GM19043 (cell line): ENCODE data around the gene ZFR.
A peak's percentile ranks its signal among the peaks of the same experiment; 100 is the strongest.
"Not testable (repeated sequence)": the region's sequence is repeated elsewhere in the genome, so short reads cannot be mapped to it uniquely, and the experiment has no call there.

Experiments
- ATAC-seq: cut with Tn5 transposase; IDR thresholded peaks from one replicate; pipeline ENCODE4 v1.9.1; 2021; ENCODE audit warnings: low read depth; ENCODE audit not compliant: unreplicated experiment

The ZFR gene

DNA sequence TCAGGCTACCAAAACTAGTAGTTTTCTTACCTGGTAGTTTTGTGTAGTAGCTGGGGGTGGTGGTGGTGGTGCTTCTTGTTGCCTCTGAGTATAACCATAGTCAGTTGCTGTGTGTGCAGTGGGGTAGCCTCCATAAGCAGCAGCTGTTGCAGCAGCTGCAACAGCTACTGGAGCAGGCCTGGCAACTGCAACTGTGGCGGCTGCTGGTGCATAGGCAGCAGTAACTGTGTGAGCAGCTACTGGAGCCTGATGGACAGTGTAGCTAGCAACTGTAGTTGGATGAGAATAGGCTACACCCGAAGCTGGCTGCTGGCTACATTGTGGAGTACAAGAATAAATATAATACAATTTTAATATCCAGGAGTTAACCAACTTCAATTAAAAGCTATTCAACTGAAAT lies 24.7 kb downstream of the ZFR start:
- ATAC-seq, result no peak

DNA sequence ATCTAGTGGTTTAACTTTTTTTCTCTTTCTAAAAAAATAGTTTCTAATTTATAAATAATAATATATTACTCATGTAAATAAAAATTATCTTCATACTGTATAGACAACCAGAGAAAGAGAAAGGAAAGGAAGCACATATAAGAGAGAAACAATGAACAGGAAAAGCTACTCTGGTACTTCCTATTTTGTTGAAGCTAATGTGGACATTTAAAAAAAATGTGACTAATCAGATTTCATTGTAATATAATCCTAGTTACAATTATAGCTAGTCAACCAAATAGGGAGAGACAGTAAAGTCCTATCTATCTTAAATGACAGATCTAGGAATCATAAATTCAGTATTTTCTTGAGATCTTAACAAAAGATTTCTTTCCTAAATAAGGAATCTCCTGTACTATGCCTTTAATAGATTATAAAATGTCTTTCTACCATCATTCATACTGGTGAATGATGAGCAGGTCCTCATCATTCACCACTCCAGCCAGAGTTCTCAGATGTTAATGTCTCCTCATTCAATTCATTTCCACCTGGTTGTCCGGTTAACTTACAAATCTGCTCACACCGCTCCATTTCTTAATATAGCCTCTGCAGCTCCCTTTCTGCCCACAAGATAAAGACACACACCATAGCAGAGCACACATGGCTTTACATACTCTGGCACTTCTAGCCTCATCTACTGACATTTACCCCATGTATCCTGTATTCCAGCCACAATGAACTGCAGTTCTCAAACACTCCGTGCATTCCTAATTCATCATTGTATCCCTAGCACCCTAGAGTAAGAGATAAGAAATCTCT lies 30.9 kb downstream of the ZFR start:
- ATAC-seq, result no peak

DNA sequence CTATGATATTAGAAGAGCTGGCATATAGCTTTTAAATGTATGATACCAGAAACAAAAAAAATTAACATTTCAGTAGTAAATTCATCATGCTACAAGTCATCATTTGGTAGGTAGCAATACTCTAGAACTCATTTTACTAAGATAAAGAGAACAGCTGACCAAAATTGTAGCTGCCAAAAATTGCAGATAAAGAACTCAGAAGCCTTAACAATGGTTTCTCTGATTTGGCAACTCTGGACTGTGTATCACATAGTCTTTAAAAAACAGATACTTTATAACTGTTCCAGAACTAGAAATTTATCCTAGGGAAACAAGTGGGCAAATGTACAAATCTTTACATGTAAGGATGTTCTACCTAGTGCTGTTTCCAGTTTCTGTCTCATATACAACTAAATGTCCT lies 33.9 kb downstream of the ZFR start:
- no peak for ATAC-seq

- ATAC-seq, result no peak
Observed at GRCh38 chr5:32406650-32407049, 37.9 kb downstream of the ZFR start.

GRCh38 chr5:32405507-32405906 lies 39.0 kb downstream of the ZFR start:
- ATAC-seq, result no peak

DNA sequence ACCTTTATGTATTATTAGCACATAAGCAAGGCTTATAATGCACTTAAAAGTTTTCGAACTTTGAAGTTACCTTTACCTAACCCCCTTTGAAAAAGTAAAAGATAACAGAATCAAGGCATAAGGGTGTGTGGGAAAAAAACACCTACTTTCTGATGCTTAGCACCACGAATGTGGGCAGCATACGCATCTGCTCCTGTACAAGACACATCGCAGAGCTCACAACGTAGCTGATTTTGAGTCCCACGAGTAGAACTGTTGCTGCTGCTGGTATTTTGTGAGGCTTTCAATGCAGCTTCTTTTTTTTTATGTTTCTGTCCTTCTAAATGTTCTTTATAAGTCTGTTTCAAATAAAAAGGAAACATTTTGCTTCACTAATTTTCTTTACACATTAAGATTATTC lies 40.8 kb downstream of the ZFR start:
- no peak for ATAC-seq

DNA sequence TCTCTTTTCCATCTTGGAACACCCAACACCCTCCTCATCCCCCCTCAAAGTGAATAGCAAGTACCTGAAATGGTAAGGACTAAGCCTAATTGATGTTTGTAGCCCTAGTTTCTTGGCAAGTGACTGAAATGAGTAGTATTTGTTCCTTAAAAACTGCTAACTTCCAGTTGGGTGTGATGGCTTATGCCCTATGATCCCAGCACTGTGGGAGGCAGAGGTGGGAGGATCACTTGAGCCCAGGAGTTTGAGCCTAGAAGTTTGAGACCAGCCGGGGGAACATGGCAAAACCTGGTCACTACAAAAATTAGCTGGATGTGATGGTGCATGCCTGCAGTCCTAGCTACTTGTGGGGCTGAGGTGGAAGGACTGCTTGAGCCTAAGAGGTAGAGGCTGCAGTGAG lies 44.1 kb downstream of the ZFR start:
- no peak for ATAC-seq

DNA sequence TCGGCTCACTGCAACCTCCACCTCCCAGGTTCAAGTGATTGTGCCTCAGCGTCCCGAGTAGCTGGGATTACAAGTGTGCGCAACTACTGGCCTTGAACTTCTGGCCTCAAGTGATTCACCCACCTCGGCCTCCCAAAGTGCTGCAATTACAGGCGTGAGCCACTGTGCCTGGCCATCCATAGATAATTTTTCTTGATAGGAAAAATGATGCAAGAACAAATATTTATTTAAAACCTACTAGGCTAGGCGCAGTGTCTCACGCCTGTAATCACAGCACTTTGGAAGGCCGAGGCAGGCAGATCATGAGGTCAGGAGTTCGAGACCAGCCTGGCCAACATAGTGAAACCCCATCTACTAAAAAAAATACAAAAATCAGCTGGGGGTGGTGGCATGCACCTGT lies 45.8 kb downstream of the ZFR start:
- not testable (repeated sequence) for ATAC-seq

DNA sequence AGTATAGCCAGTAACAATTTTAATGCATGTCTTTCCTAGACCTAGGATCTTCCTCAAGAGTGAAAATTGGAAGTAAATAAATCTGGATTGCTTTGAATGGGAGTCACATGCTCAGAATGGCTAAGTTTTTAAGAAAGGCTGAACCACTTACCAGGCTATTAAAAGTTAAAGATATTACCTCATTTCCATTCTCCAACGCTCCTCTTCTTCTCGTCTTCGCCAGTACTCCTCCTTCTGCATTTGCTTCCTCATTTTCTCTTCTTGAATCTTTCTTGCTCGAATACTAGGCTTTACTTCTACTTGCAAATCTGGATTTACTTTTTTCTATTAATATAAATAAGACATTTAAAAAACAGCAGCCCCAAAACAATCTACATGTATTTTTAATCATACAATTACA lies 49.6 kb downstream of the ZFR start:
- no peak for ATAC-seq

DNA sequence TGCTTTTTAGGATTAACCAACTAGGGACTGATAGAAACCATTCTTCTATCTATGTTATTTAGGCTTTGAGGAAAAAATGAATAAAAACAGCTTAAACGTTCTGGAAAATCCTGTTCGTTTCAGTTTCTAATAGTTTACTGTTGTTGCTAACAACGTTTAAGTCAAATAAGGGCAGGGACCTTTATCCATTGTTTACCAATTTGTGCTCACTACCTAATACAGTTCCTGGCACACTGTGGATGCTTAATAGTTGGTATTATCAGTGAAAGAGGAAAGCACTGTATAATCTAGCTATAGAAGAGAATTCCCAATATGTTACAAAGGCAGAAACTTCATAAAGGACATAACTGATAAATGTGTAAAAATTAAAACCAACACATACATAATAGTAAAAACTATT lies 52.5 kb downstream of the ZFR start:
- ATAC-seq, result no peak

- ATAC-seq, result no peak
Observed at GRCh38 chr5:32390819-32391591, 53.5 kb downstream of the ZFR start.

DNA sequence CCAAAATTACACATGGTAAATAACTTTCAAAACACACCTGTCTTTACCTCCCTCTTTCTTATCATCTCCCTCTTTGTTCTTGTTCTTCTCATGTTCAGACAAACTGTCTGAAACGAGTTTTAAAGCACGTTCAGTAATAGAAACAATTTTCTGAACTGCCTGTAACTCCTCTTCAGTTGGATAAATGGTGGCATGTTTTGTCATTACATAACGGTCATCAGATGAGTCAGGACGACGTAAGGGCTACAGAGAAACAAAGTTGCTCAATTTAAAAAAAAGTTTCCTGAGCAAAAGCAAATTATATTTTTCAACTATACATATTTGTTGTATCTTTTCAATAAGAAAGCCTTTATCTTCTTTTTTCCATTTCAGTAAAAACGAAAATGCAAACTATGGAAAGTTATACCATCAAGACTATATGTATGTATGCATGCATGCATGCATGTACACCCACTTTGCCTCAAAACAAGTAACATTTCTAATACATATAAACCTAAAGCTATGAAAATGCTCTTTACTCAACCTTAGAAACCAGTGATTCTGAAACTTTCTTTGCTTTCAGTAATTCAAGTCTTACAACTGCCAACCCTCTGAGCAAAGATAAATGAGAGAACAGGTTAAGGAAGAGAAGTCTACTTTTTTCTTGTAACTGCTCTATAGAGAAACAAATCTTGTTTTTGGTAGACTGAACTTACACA lies 56.0 kb downstream of the ZFR start:
- no peak for ATAC-seq

DNA sequence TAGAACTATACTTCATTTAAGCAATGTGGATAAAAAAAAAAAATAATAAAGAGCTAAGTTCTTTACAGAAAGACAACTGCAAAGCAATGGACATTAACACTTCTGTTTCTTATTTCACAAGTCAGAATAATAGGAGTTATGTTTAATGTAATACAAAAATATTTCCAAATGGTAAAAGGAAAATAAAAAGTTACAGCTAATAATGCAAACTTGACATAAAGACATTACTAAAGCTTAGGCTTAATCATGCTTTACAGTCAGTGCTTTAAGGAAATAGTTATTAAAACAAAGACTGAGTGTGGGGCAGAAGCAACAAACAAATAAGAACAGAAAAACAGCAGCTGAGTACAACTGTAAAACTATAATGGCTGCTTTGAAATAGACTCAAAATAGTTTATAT lies 56.7 kb downstream of the ZFR start:
- no peak for ATAC-seq

GRCh38 chr5:32387211-32387610 lies 57.3 kb downstream of the ZFR start:
- ATAC-seq, result no peak

DNA sequence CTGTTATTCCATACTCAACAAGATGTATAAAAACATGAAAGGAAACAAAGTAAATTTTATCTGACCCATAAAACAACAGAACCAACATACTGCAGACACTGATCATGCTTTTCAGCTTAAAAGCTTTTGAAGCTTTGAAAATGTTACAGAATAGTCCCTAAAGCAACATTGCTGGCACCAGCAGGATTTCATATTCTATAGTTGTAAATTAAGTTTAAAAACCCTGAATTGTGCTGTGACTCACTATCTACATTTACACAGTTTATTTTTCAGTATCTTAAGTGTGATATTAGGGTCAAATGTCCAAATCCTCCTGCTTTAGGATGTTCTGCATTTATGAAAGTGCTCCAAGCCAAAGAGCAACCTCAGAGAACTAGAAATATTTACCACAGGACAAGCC lies 59.9 kb downstream of the ZFR start:
- no peak for ATAC-seq

- no peak for ATAC-seq
Observed at GRCh38 chr5:32383586-32383985, 61.0 kb downstream of the ZFR start.

DNA sequence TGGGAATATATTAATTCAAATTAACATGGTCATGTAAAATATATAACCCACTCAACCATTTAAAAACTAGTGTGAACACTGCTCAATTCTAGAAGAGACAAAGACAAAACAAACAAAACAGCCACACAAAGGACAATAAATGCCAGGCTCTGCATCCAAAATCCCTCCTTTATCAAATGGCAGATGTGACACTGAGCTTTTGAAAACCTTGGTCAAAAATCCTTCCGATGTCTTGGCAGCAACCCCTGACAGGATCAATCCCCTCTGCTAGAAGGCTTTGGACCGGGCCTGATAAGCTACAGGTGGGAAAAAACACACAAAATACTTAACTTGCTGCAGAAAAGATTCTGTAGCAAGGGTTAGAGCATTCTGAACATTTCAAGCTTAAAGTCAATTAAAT lies 61.5 kb downstream of the ZFR start:
- no peak for ATAC-seq

DNA sequence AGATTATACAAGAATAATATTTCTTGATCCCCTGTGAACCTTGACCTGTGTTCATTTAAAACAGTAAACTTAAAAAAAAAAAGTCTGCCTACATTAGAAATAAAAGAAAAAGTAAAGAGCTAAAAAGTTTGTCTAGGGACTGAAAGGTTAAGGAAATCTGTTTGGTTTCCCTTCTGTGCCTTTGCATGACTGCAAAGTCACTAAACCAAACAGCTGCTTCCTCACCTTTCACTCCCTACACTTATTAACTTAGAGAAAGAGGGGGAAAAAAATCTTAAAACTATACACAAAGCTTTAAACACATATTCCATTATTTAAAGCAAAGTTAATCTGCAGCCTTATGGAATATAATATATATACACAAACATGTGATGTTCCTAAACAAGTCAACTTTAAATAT lies 65.1 kb downstream of the ZFR start:
- peak; percentile 68 for ATAC-seq

DNA sequence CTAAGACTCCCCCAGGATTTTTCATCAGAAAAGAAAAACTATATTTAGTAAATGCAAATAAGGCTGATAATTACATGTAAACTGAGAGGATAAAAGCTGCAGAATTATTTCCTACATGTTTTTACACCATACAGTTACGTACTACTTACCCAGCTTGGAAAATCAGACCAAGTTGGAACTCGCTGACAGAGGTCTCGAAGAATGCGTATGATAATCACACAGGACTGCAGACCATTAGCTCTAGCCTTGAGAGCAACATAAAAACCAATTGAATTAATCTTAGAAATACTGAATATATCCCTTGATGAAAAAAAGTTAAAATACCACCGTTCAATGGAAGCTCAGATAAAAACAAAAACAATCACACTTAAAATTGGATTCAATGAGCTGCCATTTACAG lies 65.6 kb downstream of the ZFR start:
- ATAC-seq, result no peak

DNA sequence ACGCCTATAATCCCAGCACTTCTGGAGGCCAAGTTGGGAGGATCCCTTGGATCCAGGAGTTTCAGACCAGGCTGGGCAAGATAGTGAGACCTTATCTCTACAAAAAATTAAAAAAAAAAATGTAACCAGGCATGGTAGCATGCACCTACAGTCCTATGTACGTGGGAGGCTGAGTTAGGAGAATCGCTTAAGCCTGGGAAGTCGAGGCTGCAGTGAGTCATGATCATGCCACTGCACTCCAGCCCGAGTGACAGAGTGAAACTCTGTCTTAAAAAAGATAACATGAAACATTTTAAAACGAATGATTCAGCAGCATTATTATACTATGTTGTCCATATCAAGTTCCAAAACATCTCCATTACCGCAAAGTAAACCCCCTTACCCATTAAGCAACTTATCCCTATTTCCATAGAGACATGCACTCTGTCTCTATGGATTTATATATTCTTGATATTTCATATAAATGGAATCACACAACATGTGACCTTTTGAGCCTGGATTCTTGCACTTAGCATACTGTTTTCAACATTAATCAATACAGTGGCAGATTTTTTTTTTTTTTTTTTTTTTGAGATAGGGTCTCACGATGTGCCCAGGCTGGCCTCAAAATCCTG lies 74.9 kb downstream of the ZFR start:
- no peak for ATAC-seq

- ATAC-seq, result no peak
Observed at GRCh38 chr5:32369032-32369431, 75.5 kb downstream of the ZFR start.
